ENCODE data around the gene G2E3.
A peak's percentile ranks its signal among the peaks of the same experiment; 100 is the strongest.

Gene G2E3

DNA sequence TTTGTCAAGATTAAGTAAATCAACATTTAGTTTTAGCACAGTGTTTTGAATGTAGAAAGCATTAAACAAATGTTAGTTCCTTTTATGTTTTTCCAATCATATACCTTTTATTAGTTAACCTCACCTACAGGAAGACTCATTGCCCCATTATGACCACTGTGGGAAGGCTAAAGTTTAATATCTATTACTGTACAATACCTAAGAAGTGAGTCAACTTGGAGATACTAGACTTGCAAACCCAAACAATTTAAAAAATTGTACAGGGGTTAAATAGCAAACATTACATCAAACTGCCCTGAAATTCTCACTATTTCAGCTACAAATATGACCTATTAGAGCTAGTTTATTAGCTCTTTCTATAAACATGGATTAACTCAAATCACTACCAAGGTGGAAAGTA lies 8.6 kb upstream of the G2E3 start:
- POLR2A ChIA-PET: interaction anchor here (1.3 kb wide), 1 partner anchor 8 kb away, joined by 3 read pairs; the partner anchor contains the start of gene G2E3
- no peak for DNase-seq (ENCODE audit: extremely low spot score)
- TF ChIP-seq LEF1 (IDR thresholded peaks at IDR 0.05; ENCODE audit: borderline replicate concordance) (no peak), NFRKB (IDR thresholded peaks at IDR 0.05) (no peak), HDGF (IDR thresholded peaks at IDR 0.05; ENCODE audit: borderline replicate concordance) (no peak), FOXM1 (IDR thresholded peaks at IDR 0.05; ENCODE audit: borderline replicate concordance) (no peak), L3MBTL2 (conservative IDR thresholded peaks at IDR 0.05) (no peak), BHLHE40 (IDR thresholded peaks at IDR 0.05; ENCODE audit: borderline replicate concordance) (no peak), TARDBP (IDR thresholded peaks at IDR 0.05) (no peak), CTBP1 (IDR thresholded peaks at IDR 0.05; ENCODE audit: borderline replicate concordance) (no peak), FOXA1 (IDR thresholded peaks at IDR 0.05) (no peak), SP1 (IDR thresholded peaks at IDR 0.05) (no peak), ZNF384 (IDR thresholded peaks at IDR 0.05) (no peak), ELF4 (IDR thresholded peaks at IDR 0.05) (no peak), FOXK2 (IDR thresholded peaks at IDR 0.05) (no peak), SUZ12 (IDR thresholded peaks at IDR 0.05) (no peak), ARNT (IDR thresholded peaks at IDR 0.05) (no peak)
- TF ChIP-seq, protein P1, sequence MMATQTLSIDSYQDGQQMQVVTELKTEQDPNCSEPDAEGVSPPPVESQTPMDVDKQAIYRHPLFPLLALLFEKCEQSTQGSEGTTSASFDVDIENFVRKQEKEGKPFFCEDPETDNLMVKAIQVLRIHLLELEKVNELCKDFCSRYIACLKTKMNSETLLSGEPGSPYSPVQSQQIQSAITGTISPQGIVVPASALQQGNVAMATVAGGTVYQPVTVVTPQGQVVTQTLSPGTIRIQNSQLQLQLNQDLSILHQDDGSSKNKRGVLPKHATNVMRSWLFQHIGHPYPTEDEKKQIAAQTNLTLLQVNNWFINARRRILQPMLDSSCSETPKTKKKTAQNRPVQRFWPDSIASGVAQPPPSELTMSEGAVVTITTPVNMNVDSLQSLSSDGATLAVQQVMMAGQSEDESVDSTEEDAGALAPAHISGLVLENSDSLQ (IDR thresholded peaks at IDR 0.05): no peak

GRCh38 chr14:30551460-30551859 lies 7.5 kb upstream of the G2E3 start:
- CTCF ChIA-PET: no interaction called here
- no peak for DNase-seq (ENCODE audit: extremely low spot score)
- POLR2A ChIA-PET: interaction anchor here (1.3 kb wide), 1 partner anchor 7 kb away, joined by 3 read pairs; the partner anchor contains the start of gene G2E3
- no peak for TF ChIP-seq CTBP1 (IDR thresholded peaks at IDR 0.05; ENCODE audit: borderline replicate concordance)
- TF ChIP-seq LEF1 (IDR thresholded peaks at IDR 0.05; ENCODE audit: borderline replicate concordance): no peak
- no peak for TF ChIP-seq ZNF384 (IDR thresholded peaks at IDR 0.05)

More for the DNA sequence above, 8.6 kb upstream of the G2E3 start:
- CTCF ChIA-PET: interaction anchor here (1.2 kb wide), 1 partner anchor 132 kb away, joined by 3 read pairs; no protein-coding TSS in a partner anchor

GRCh38 chr14:30553311-30553989 lies 5.5 kb upstream of the G2E3 start:
- TF ChIP-seq HDGF (IDR thresholded peaks at IDR 0.05; ENCODE audit: borderline replicate concordance) (no peak), CTBP1 (IDR thresholded peaks at IDR 0.05; ENCODE audit: borderline replicate concordance) (no peak), ELF4 (IDR thresholded peaks at IDR 0.05) (no peak), FOXA1 (IDR thresholded peaks at IDR 0.05) (no peak), L3MBTL2 (conservative IDR thresholded peaks at IDR 0.05) (no peak), BHLHE40 (IDR thresholded peaks at IDR 0.05; ENCODE audit: borderline replicate concordance) (no peak), SUZ12 (IDR thresholded peaks at IDR 0.05) (no peak), ARNT (IDR thresholded peaks at IDR 0.05) (no peak), TARDBP (IDR thresholded peaks at IDR 0.05) (no peak), LEF1 (IDR thresholded peaks at IDR 0.05; ENCODE audit: borderline replicate concordance) (no peak), ZNF384 (IDR thresholded peaks at IDR 0.05) (no peak), FOXK2 (IDR thresholded peaks at IDR 0.05) (no peak), SP1 (IDR thresholded peaks at IDR 0.05) (no peak)
- TF ChIP-seq, protein P1 (IDR thresholded peaks at IDR 0.05): no peak
- DNase-seq (ENCODE audit: extremely low spot score): no peak
- POLR2A ChIA-PET: no interaction called here
- CTCF ChIA-PET: interaction anchor here (0.6 kb wide), 1 partner anchor 1754 kb away, joined by 3 read pairs; no protein-coding TSS in a partner anchor

DNA sequence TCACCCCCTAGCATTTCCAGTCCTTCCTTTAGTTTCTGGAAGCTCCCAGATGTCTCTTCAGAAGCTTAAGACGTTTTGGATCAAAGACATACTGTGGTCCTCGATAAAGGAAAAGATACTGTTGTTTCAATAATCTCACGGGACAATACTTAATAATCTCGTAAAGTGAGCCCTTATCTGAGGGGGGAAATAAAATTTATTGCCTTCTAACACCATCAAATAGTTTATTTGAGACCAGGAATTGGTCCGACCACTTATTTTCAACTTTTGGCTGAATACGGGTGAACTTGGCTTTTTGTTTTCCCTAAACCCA lies 640 bp upstream of the G2E3 start:
- no peak for DNase-seq (ENCODE audit: extremely low spot score)
- POLR2A ChIA-PET: interaction anchor here (1.0 to 1.5 kb wide), 3 partner anchors 8 to 316 kb away, joined by 3 read pairs; no protein-coding TSS in a partner anchor
- TF ChIP-seq NFRKB (IDR thresholded peaks at IDR 0.05) (no peak), HDGF (IDR thresholded peaks at IDR 0.05; ENCODE audit: borderline replicate concordance) (no peak), FOXM1 (IDR thresholded peaks at IDR 0.05; ENCODE audit: borderline replicate concordance) (no peak), ARNT (IDR thresholded peaks at IDR 0.05) (no peak), SP1 (IDR thresholded peaks at IDR 0.05) (no peak), LEF1 (IDR thresholded peaks at IDR 0.05; ENCODE audit: borderline replicate concordance) (no peak), FOXA1 (IDR thresholded peaks at IDR 0.05) (no peak), CTBP1 (IDR thresholded peaks at IDR 0.05; ENCODE audit: borderline replicate concordance) (no peak), BHLHE40 (IDR thresholded peaks at IDR 0.05; ENCODE audit: borderline replicate concordance) (no peak)
- CTCF ChIA-PET: no interaction called here

DNA sequence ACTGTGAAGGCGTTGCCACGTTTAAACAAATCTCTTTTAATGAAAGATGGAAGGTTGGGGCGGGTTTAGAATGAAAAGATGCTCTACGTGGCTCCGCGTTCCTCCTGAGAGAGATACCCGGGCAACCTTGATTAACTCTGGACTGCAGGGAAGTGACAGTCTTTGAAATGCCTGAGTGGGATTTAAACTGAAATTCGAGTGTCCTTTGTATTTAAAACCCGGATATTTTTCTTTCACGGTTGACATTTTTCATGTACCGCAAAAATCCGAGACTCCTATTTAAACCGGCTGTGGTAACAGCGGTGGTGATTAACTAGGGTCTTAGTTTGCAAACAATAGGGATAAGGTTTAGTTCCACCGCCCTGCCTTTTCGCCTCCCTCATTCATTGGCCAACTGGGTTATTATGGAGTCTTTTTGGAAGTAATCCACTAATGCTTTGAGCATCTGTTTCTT lies 707 bp downstream of the G2E3 start:
- POLR2A ChIA-PET: interaction anchor here (1.5 kb wide), 1 partner anchor 63 kb away, joined by 3 read pairs; no protein-coding TSS in a partner anchor
- TF ChIP-seq, protein P1 (IDR thresholded peaks at IDR 0.05): no peak
- TF ChIP-seq ELF4 (IDR thresholded peaks at IDR 0.05) (no peak), NFRKB (IDR thresholded peaks at IDR 0.05) (no peak), SP1 (IDR thresholded peaks at IDR 0.05) (no peak), SUZ12 (IDR thresholded peaks at IDR 0.05) (no peak), ZNF384 (IDR thresholded peaks at IDR 0.05) (no peak), FOXM1 (IDR thresholded peaks at IDR 0.05; ENCODE audit: borderline replicate concordance) (no peak), L3MBTL2 (conservative IDR thresholded peaks at IDR 0.05) (no peak), CTBP1 (IDR thresholded peaks at IDR 0.05; ENCODE audit: borderline replicate concordance) (no peak), ARNT (IDR thresholded peaks at IDR 0.05) (no peak), HDGF (IDR thresholded peaks at IDR 0.05; ENCODE audit: borderline replicate concordance) (no peak), LEF1 (IDR thresholded peaks at IDR 0.05; ENCODE audit: borderline replicate concordance) (no peak), TARDBP (IDR thresholded peaks at IDR 0.05) (no peak), BHLHE40 (IDR thresholded peaks at IDR 0.05; ENCODE audit: borderline replicate concordance) (no peak), FOXA1 (IDR thresholded peaks at IDR 0.05) (no peak), FOXK2 (IDR thresholded peaks at IDR 0.05) (no peak)

DNA sequence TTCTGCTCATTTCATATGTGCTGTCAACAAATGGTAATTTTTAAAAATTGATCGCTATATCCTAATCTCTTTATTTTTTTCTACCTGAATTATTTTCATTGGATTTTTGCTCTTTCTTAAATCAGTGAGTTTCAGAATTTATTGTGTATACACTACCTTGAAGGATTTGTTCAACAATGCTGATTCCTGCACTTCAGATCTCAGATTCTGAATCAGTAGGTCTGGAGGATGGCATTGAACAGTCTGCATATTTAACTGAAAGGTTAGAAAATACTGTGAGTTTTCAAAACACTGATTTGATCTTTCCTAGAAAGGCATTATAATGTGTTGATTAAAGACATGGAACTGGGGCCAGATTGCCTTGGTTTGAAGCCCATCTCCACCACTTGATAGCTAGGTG lies 1.6 kb downstream of the G2E3 start:
- POLR2A ChIA-PET: no interaction called here
- no peak for TF ChIP-seq FOXK2 (IDR thresholded peaks at IDR 0.05)
- no peak for DNase-seq (ENCODE audit: extremely low spot score)
- CTCF ChIA-PET: no interaction called here

More for the DNA sequence above, 707 bp downstream of the G2E3 start:
- DNase-seq (ENCODE audit: extremely low spot score): peak; percentile 18
- CTCF ChIA-PET: no interaction called here
